OCI-LY7 (cell line): ENCODE data around the gene CDON. TPM values are rescaled to one million over a fixed set of nuclear protein-coding genes. Genes with fewer than 3 reads are reported as not detected.

ENCODE experiments used
- BruUV-seq: library from RNA; stranded (reverse); fragments of 400-500 nt; replicated peaks from 2 replicates; lab custom pipeline; 2021; lab: Mats Ljungman, UMichigan
- CTCF ChIA-PET: fragments of 300-600 bp; sonication (Branson Sonifier 250); formaldehyde crosslinking; loops from one replicate; lab custom pipeline; 2022; ENCODE audit warnings: antibody characterized with exemption; ENCODE audit not compliant: unreplicated experiment; lab: Charles Lee
- POLR2A ChIA-PET: fragments of 300-600 bp; sonication (Branson Sonifier 250); formaldehyde crosslinking; loops from one replicate; lab custom pipeline; 2022; ENCODE audit warnings: antibody characterized with exemption; lab: Charles Lee
- DNase-seq: peaks from one replicate; pipeline ENCODE4 v3.0.0-alpha.2; 2015; ENCODE audit warnings: low spot score
- H2AFZ ChIP-seq: fragments of 200-600 bp; sonication (generic), shearing (Covaris generic); 2 replicates; pipeline ENCODE4 v1.6.1; 2014; ENCODE audit warnings: mild to moderate bottlenecking, antibody characterized with exemption, low read length, moderate library complexity
- H3K27ac ChIP-seq: fragments of 200-600 bp; sonication (generic); 2 replicates; pipeline ENCODE4 v1.5.1; 2014; ENCODE audit warnings: mixed run types, low read depth, mild to moderate bottlenecking, moderate library complexity, low read length, inconsistent platforms; ENCODE audit not compliant: poor library complexity, severe bottlenecking
- H3K36me3 ChIP-seq: fragments of 200-600 bp; sonication (generic); 2 replicates; pipeline ENCODE4 v1.6.1; 2014; ENCODE audit warnings: mild to moderate bottlenecking, antibody characterized with exemption, low read length, moderate library complexity, mixed read lengths; ENCODE audit not compliant: insufficient read depth
- H3K4me1 ChIP-seq: fragments of 200-600 bp; sonication (generic); 2 replicates; pipeline ENCODE4 v1.5.1; 2014; ENCODE audit warnings: mild to moderate bottlenecking, low read length; ENCODE audit not compliant: insufficient read depth, poor library complexity, severe bottlenecking
- H3K4me2 ChIP-seq: fragments of 200-600 bp; sonication (generic); 2 replicates; pipeline ENCODE4 v1.6.1; 2014; ENCODE audit warnings: mild to moderate bottlenecking, low read length
- H3K4me3 ChIP-seq: fragments of 200-600 bp; sonication (generic); 2 replicates; pipeline ENCODE4 v1.5.1; 2014; ENCODE audit warnings: mild to moderate bottlenecking, low read depth, low read length; ENCODE audit not compliant: poor library complexity, severe bottlenecking
- H3K79me2 ChIP-seq: fragments of 200-600 bp; sonication (generic); 2 replicates; pipeline ENCODE4 v1.6.1; 2016; ENCODE audit warnings: low read depth, mild to moderate bottlenecking, low read length, moderate library complexity, mixed read lengths; ENCODE audit not compliant: insufficient read depth
- H3K9me2 ChIP-seq: fragments of 200-600 bp; sonication (generic); 2 replicates; pipeline ENCODE4 v1.6.1; 2016; ENCODE audit warnings: mild to moderate bottlenecking, low read length, mixed read lengths; ENCODE audit not compliant: insufficient read depth
- H3K9me3 ChIP-seq: fragments of 200-600 bp; sonication (generic); 2 replicates; pipeline ENCODE4 v1.6.1; 2014; ENCODE audit warnings: mild to moderate bottlenecking, mixed run types, low read length, mixed read lengths
- H4K20me1 ChIP-seq: fragments of 200-600 bp; sonication (generic); 2 replicates; pipeline ENCODE4 v1.6.1; 2014; ENCODE audit warnings: mild to moderate bottlenecking, antibody characterized with exemption, low read length, moderate library complexity, mixed read lengths; ENCODE audit not compliant: insufficient read depth
- CTCF ChIP-seq: fragments of 200-600 bp; sonication (generic); conservative IDR thresholded peaks from 2 replicates; pipeline ENCODE4 v1.5.1; 2014; ENCODE audit warnings: mild to moderate bottlenecking, antibody characterized with exemption, low read length, moderate library complexity, mixed read lengths
- EZH2phosphoT487 ChIP-seq: fragments of 200-600 bp; sonication (generic); IDR thresholded peaks from 2 replicates; pipeline ENCODE4 v1.6.1; 2018; ENCODE audit warnings: low read depth, borderline replicate concordance, mild to moderate bottlenecking, mixed run types, antibody characterized with exemption, low read length, moderate library complexity, mixed read lengths
- intact Hi-C: fragments of 100-400 bp; cut with micrococcal nuclease; formaldehyde crosslinking; loops from one replicate; pipeline ENCODE4 v1.10.0; 2022; ENCODE audit not compliant: unreplicated experiment
- total RNA-seq, 2 experiments: library from RNA; depleted of rRNA in 1 of 2; stranded (reverse); fragments of >200 nt in 1 of 2; shearing (Covaris generic) in 1 of 2; gene quantifications; 2 replicates each; pipeline ENCODE4 v1.2.3, GENCODE V29; 2014 to 2022

Gene CDON
- total RNA-seq, 2 experiments from 2014 or later: 1.5 to 2.5 TPM

- Histone ChIP-seq H3K27ac (no peak overlapping the region), H3K79me2 (no peaks in the 10 kb centered on the region), H3K4me1 (no peaks in the 10 kb centered on the region), H3K4me3 (no peak overlapping the region), H3K36me3 (no peaks in the 10 kb centered on the region), H4K20me1 (no peaks in the 10 kb centered on the region), H2AFZ (no peak overlapping the region), H3K9me2 (no peaks in the 10 kb centered on the region), H3K4me2 (no peak overlapping the region), H3K9me3 (no peaks in the 10 kb centered on the region)
- BruUV-seq: no TSS peak
- intact Hi-C loops: no loop called here
- TF ChIP-seq CTCF: no peak
- TF ChIP-seq EZH2phosphoT487: no peak
- ChIA-PET CTCF (interaction anchor here (0.6 kb wide), 2 partner anchors 13 to 267 kb away, joined by 3 read pairs; no protein-coding TSS in a partner anchor), POLR2A (interaction anchor here (0.6 kb wide), 1 partner anchor 249 kb away, joined by 3 read pairs; no protein-coding TSS in a partner anchor)
- DNase-seq: no peak
These were observed 137.4 kb downstream of the CDON start for GRCh38 chr11:125925247-125925740.

- Histone ChIP-seq H3K4me2 (no peak overlapping the region), H3K4me3 (no peak overlapping the region), H2AFZ (no peak overlapping the region), H3K9me3 (no peaks in the 10 kb centered on the region), H3K36me3 (no peaks in the 10 kb centered on the region), H3K9me2 (no peaks in the 10 kb centered on the region), H3K79me2 (no peaks in the 10 kb centered on the region), H3K4me1 (no peaks in the 10 kb centered on the region), H3K27ac (no peak overlapping the region), H4K20me1 (no peaks in the 10 kb centered on the region)
- BruUV-seq: no TSS peak
- TF ChIP-seq CTCF (no peak), EZH2phosphoT487 (no peak)
- intact Hi-C loops: no loop called here
- ChIA-PET CTCF (no interaction called here), POLR2A (no interaction called here)
- no peak for DNase-seq
These were observed 138.2 kb downstream of the CDON start for GRCh38 chr11:125924384-125925007.

DNA sequence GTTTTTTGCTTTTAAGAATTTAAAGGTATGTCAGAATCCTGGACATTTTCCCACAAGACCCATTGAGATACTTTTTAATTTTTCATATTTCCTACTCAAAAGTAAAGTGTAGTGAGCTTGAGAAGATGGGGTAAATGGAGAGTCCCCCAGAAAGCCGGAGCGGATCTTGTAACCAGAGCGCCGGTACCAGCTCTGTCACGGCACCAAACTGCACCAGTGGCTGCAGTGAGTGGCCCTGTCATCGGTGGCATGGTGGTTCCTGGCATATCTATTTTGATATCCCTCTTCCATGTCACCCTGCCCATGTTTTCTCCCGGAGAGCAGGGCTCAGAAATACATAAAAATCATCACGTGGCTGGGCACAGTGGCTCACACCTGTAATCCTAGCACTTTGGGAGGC, 139.0 kb downstream of the CDON start:
- DNase-seq: no peak
- no TSS peak for BruUV-seq
- intact Hi-C loops: loop anchor here (1.0 kb wide), 1 partner anchor 271 kb away; no protein-coding TSS in a partner anchor
- H4K20me1 ChIP-seq: no peaks in the 10 kb centered on the region
- H3K36me3 ChIP-seq: no peaks in the 10 kb centered on the region
- H3K9me2 ChIP-seq: no peaks in the 10 kb centered on the region
- H3K79me2 ChIP-seq: no peaks in the 10 kb centered on the region
- no peaks in the 10 kb centered on the region for H3K4me1 ChIP-seq
- H3K9me3 ChIP-seq: no peaks in the 10 kb centered on the region
- no peak overlapping the region for H3K4me2 ChIP-seq
- H3K27ac ChIP-seq: no peak overlapping the region
- TF ChIP-seq EZH2phosphoT487 (no peak), CTCF (no peak)
- CTCF ChIA-PET: interaction anchor here (0.5 kb wide), 1 partner anchor 464 kb away, joined by 3 read pairs; no protein-coding TSS in a partner anchor
- POLR2A ChIA-PET: interaction anchor here (0.8 kb wide), 1 partner anchor 15 kb away, joined by 3 read pairs; no protein-coding TSS in a partner anchor
- H3K4me3 ChIP-seq: no peak overlapping the region
- H2AFZ ChIP-seq: no peak overlapping the region
